Measurements from ENCODE around the gene AFF3.
"Not testable (repeated sequence)": the region's sequence is repeated elsewhere in the genome, so short reads cannot be mapped to it uniquely, and the experiment has no call there.

- TF ChIP-seq CTCF, POLR2A (IDR thresholded peaks at IDR 0.05): not testable (repeated sequence)
Measured at GRCh38 chr2:99947366-99947765, 195.0 kb downstream of the AFF3 start.
